ENCODE results near the gene RALBP1. TPM values are rescaled to one million over a fixed set of nuclear protein-coding genes. Genes with fewer than 3 reads are reported as not detected.

RALBP1 gene
- total RNA-seq, 2 donors from 2014 or later = 59.1 to 64.9 TPM

- Histone ChIP-seq H3K9ac (ENCODE audit: low read depth in 2 of 2, low read length in 2 of 2) (no peak overlapping the region), H3K36me3 (no peaks in the 10 kb centered on the region), H3K27me3 (no peaks in the 10 kb centered on the region), H3K4me3 (no peak overlapping the region), H3K9me3 (no peaks in the 10 kb centered on the region), H3K27ac (peak overlapping the region; percentile 34), H3K4me1 (no peaks in the 10 kb centered on the region)
- intact Hi-C loops (cut with DNase I) = no loop called here
- no peak for DNase-seq
- TF ChIP-seq CTCF (IDR thresholded peaks at IDR 0.05) = no peak
Observed at GRCh38 chr18:9488538-9488937, 13.2 kb downstream of the RALBP1 start.

- intact Hi-C loops (cut with DNase I) = no loop called here
- Histone ChIP-seq H3K9ac (ENCODE audit: low read depth in 2 of 2, low read length in 2 of 2) (no peak overlapping the region), H3K27ac (no peak overlapping the region), H3K36me3 (no peaks in the 10 kb centered on the region), H3K4me3 (no peak overlapping the region), H3K27me3 (no peaks in the 10 kb centered on the region), H3K4me1 (no peaks in the 10 kb centered on the region), H3K9me3 (no peaks in the 10 kb centered on the region)
- TF ChIP-seq CTCF (IDR thresholded peaks at IDR 0.05) = no peak
- DNase-seq = no peak
Observed at GRCh38 chr18:9494778-9495331, 19.5 kb downstream of the RALBP1 start.

DNA sequence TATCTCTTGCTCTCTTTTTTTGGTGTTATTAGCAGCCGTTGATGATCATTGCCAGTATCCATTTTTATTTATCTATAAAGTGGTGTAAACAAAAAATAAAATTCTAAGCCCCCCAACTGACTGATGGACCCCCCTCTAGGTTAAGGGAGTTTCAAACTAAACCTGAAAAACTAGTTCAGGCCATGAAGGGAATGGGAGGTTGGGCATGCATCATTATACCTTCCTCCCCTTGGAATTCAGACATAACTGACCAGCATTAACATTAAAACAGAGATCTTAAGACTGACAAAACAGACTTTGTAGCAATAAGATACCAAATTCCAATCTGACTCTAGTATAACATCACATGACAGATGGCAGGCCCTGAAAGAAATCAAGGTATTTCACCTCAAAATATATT, 20.2 kb downstream of the RALBP1 start:
- H3K4me3 ChIP-seq = no peak overlapping the region
- DNase-seq = no peak
- intact Hi-C loops (cut with DNase I) = no loop called here
- no peak overlapping the region for H3K9ac ChIP-seq (ENCODE audit: low read depth in 2 of 2, low read length in 2 of 2)
- no peak for TF ChIP-seq CTCF (IDR thresholded peaks at IDR 0.05)
- H3K27me3 ChIP-seq = no peaks in the 10 kb centered on the region
- H3K36me3 ChIP-seq = no peaks in the 10 kb centered on the region
- H3K9me3 ChIP-seq = no peaks in the 10 kb centered on the region
- H3K4me1 ChIP-seq = no peaks in the 10 kb centered on the region
- H3K27ac ChIP-seq = no peak overlapping the region

- H3K4me1 ChIP-seq = no peaks in the 10 kb centered on the region
- H3K4me3 ChIP-seq = no peak overlapping the region
- DNase-seq = no peak
- TF ChIP-seq CTCF (IDR thresholded peaks at IDR 0.05) = no peak
- intact Hi-C loops (cut with DNase I) = no loop called here
- no peaks in the 10 kb centered on the region for H3K27me3 ChIP-seq
- H3K9me3 ChIP-seq = no peaks in the 10 kb centered on the region
- no peak overlapping the region for H3K27ac ChIP-seq
- no peaks in the 10 kb centered on the region for H3K36me3 ChIP-seq
- no peak overlapping the region for H3K9ac ChIP-seq (ENCODE audit: low read depth in 2 of 2, low read length in 2 of 2)
Observed at GRCh38 chr18:9495916-9496705, 20.8 kb downstream of the RALBP1 start.

DNA sequence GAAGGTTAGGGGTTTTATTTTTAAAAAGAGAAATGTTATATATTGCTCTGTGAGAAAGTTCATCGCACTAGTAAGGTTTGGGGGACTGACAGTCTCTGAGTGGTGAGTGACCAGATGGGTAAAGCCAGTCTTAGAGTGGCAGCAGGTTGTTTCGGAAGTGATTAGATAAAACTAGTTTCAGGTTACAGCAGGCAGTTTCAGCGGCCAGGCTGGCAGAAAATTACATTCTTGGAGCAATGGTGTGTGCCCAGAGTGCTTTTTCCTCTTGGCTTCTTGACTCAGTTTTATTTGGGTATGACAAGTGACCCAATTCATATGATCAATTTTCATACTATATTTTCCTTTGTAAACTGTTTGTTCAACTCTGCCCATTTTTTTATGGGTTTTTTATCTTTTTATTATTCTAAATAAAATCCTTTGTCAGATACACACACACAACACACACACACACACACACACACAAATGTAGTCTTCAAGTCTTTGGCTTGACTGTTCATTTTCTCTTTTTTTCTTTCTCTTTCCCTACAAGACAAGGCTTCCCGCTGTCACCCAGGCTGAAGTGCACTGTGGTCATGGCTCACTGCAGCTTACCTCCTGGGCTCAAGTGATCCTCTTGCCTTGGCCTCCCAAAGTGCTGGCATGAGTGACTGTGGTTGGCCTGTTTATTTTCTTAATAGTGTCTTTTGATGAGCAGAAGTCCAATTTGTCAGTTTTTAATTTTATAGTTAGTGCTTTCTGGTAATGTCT, 30.9 kb downstream of the RALBP1 start:
- Histone ChIP-seq H3K27me3 (no peaks in the 10 kb centered on the region), H3K4me1 (no peaks in the 10 kb centered on the region), H3K4me3 (no peak overlapping the region), H3K36me3 (no peaks in the 10 kb centered on the region), H3K9me3 (no peaks in the 10 kb centered on the region), H3K9ac (ENCODE audit: low read depth in 2 of 2, low read length in 2 of 2) (no peak overlapping the region), H3K27ac (no peak overlapping the region)
- intact Hi-C loops (cut with DNase I) = no loop called here
- TF ChIP-seq CTCF (IDR thresholded peaks at IDR 0.05) = no peak
- peak; percentile 25 for DNase-seq
